Subcutaneous abdominal adipose tissue (tissue), 5 donors: ENCODE results near the gene GRAMD4.

Experiments used
- H3K27ac ChIP-seq: one replicate; pipeline ENCODE4 v1.7.0; 2013; ENCODE audit warnings: low read depth, mild to moderate bottlenecking, inconsistent platforms, low read length, moderate library complexity
- H3K27me3 ChIP-seq, 5 donors: one replicate each; pipeline ENCODE4 v1.7.0; 2013; ENCODE audit warnings: low read length in 5 of 5, inconsistent platforms in 1 of 5; ENCODE audit not compliant: control insufficient read depth in 5 of 5, insufficient read depth in 4 of 5
- H3K36me3 ChIP-seq, 5 donors: one replicate each; pipeline ENCODE4 v1.7.0; 2013; ENCODE audit warnings: low read length in 5 of 5; ENCODE audit not compliant: control insufficient read depth in 5 of 5, insufficient read depth in 5 of 5
- H3K4me1 ChIP-seq, 5 donors: one replicate each; pipeline ENCODE4 v1.7.0; 2013; ENCODE audit warnings: low read length in 5 of 5, mild to moderate bottlenecking in 3 of 5, moderate library complexity in 1 of 5; ENCODE audit not compliant: control insufficient read depth in 5 of 5, insufficient read depth in 5 of 5
- H3K4me3 ChIP-seq, 5 donors: one replicate each; pipeline ENCODE4 v1.7.0; 2013; ENCODE audit warnings: low read length in 5 of 5, low read depth in 1 of 5
- H3K9ac ChIP-seq, 5 donors: one replicate each; pipeline ENCODE4 v1.7.0; 2013; ENCODE audit warnings: low read length in 5 of 5, mild to moderate bottlenecking in 4 of 5, moderate library complexity in 3 of 5
- H3K9me3 ChIP-seq, 5 donors: one replicate each; pipeline ENCODE4 v1.7.0; 2013; ENCODE audit warnings: low read length in 5 of 5; ENCODE audit not compliant: control insufficient read depth in 5 of 5
- donor health status: healthy.
- donor health status: healthy.
- donor health status: healthy.
- donor health status: healthy.
- donor health status: healthy.

GRAMD4 gene

GRCh38 chr22:46610356-46610755, 9.8 kb upstream of the GRAMD4 start:
- Histone ChIP-seq H3K4me3 (no peak overlapping the region), H3K27me3 (no peaks in the 10 kb centered on the region), H3K9me3 (no peaks in the 10 kb centered on the region), H3K9ac (no peak overlapping the region), H3K27ac (no peak overlapping the region), H3K36me3 (no peaks in the 10 kb centered on the region), H3K4me1 (peaks cover 2 to 42% (median 26%) of the 10 kb centered on the region in 5 donors)

- Histone ChIP-seq H3K9ac (no peak overlapping the region), H3K36me3 (no peaks in the 10 kb centered on the region), H3K9me3 (no peaks in the 10 kb centered on the region), H3K4me3 (no peak overlapping the region), H3K27ac (no peak overlapping the region), H3K27me3 (no peaks in the 10 kb centered on the region), H3K4me1 (peaks cover 2 to 42% (median 26%) of the 10 kb centered on the region in 5 donors)
Observed at GRCh38 chr22:46611189-46611588, 9.0 kb upstream of the GRAMD4 start.

GRCh38 chr22:46612341-46612903, 7.8 kb upstream of the GRAMD4 start:
- Histone ChIP-seq H3K9me3 (no peaks in the 10 kb centered on the region), H3K27me3 (no peaks in the 10 kb centered on the region), H3K9ac (peak overlapping the region in 2 of 5 donors; percentile 4 to 43), H3K27ac (no peak overlapping the region), H3K4me3 (no peak overlapping the region), H3K4me1 (peaks cover 3 to 43% (median 30%) of the 10 kb centered on the region in 5 donors), H3K36me3 (no peaks in the 10 kb centered on the region)

- H3K36me3 ChIP-seq, result no peaks in the 10 kb centered on the region
- H3K27ac ChIP-seq, result no peak overlapping the region
- peak overlapping the region in 2 of 5 donors; percentile 6 to 29 for H3K4me3 ChIP-seq
- H3K9ac ChIP-seq, result peak overlapping the region in 3 of 5 donors; percentile 4 to 43 (median 33)
- no peaks in the 10 kb centered on the region for H3K9me3 ChIP-seq
- no peaks in the 10 kb centered on the region for H3K27me3 ChIP-seq
- H3K4me1 ChIP-seq, result peaks cover 6 to 49% (median 37%) of the 10 kb centered on the region in 5 donors
Observed at GRCh38 chr22:46612904-46613605, 7.1 kb upstream of the GRAMD4 start.

GRCh38 chr22:46613606-46614021, 6.6 kb upstream of the GRAMD4 start:
- H3K9me3 ChIP-seq, result no peaks in the 10 kb centered on the region
- no peaks in the 10 kb centered on the region for H3K36me3 ChIP-seq
- H3K27ac ChIP-seq, result no peak overlapping the region
- H3K4me1 ChIP-seq, result peaks cover 7 to 55% (median 42%) of the 10 kb centered on the region in 5 donors
- peak overlapping the region in 2 of 5 donors; percentile 6 to 29 for H3K4me3 ChIP-seq
- peak overlapping the region in 1 of 5 donors; percentile 33 for H3K9ac ChIP-seq
- H3K27me3 ChIP-seq, result no peaks in the 10 kb centered on the region

- Histone ChIP-seq H3K27ac (no peak overlapping the region), H3K27me3 (no peaks in the 10 kb centered on the region), H3K4me1 (peaks cover 11 to 58% (median 49%) of the 10 kb centered on the region in 5 donors), H3K9ac (no peak overlapping the region), H3K9me3 (no peaks in the 10 kb centered on the region), H3K4me3 (peak overlapping the region in 1 of 5 donors; percentile 29), H3K36me3 (no peaks in the 10 kb centered on the region)
Observed at GRCh38 chr22:46614025-46614931, 5.9 kb upstream of the GRAMD4 start.

GRCh38 chr22:46617207-46617985, 2.8 kb upstream of the GRAMD4 start:
- Histone ChIP-seq H3K36me3 (no peaks in the 10 kb centered on the region), H3K4me1 (peaks cover 16 to 78% (median 71%) of the 10 kb centered on the region in 5 donors), H3K9ac (no peak overlapping the region), H3K27ac (peak overlapping the region; percentile 76), H3K27me3 (no peaks in the 10 kb centered on the region), H3K4me3 (no peak overlapping the region), H3K9me3 (no peaks in the 10 kb centered on the region)

GRCh38 chr22:46617986-46618647, 2.1 kb upstream of the GRAMD4 start:
- Histone ChIP-seq H3K9ac (no peak overlapping the region), H3K9me3 (no peaks in the 10 kb centered on the region), H3K4me3 (no peak overlapping the region), H3K27me3 (no peaks in the 10 kb centered on the region), H3K36me3 (no peaks in the 10 kb centered on the region), H3K4me1 (peaks cover 16 to 72% (median 64%) of the 10 kb centered on the region in 5 donors), H3K27ac (peak overlapping the region; percentile 76)

- no peaks in the 10 kb centered on the region for H3K27me3 ChIP-seq
- peaks cover 16 to 66% (median 60%) of the 10 kb centered on the region in 5 donors for H3K4me1 ChIP-seq
- H3K4me3 ChIP-seq, result no peak overlapping the region
- peak overlapping the region in 1 of 5 donors; percentile 48 for H3K9ac ChIP-seq
- H3K9me3 ChIP-seq, result no peaks in the 10 kb centered on the region
- H3K27ac ChIP-seq, result peak overlapping the region; percentile 76
- H3K36me3 ChIP-seq, result no peaks in the 10 kb centered on the region
Observed at GRCh38 chr22:46618667-46619066, 1.5 kb upstream of the GRAMD4 start.
